GM12878 (cell line): ENCODE results near the gene IGF1R.

Experiments used
- ASH2L ChIP-seq: fragments of 300-600, 200-600 bp; sonication (generic); IDR thresholded peaks from 2 replicates; pipeline ENCODE4 v1.6.1; 2017; ENCODE audit warnings: low read depth, mild to moderate bottlenecking, borderline replicate concordance
- MYC ChIP-seq: IDR thresholded peaks from 2 replicates; pipeline ENCODE4 v1.6.1; 2011; ENCODE audit warnings: mild to moderate bottlenecking, low read length, moderate library complexity, inconsistent platforms; ENCODE audit not compliant: insufficient read depth, insufficient replicate concordance, insufficient read length, severe bottlenecking
- POLR2AphosphoS2 ChIP-seq: IDR thresholded peaks from 2 replicates; pipeline ENCODE4 v1.6.1; 2011; ENCODE audit warnings: low read depth, mild to moderate bottlenecking, low read length, improper control_type of control experiment, moderate library complexity
- SRF ChIP-seq, 2 experiments: IDR thresholded peaks; 2 replicates each; pipeline ENCODE4 v1.6.1; 2011; ENCODE audit warnings: low read depth in 2 of 2, low read length in 2 of 2, mild to moderate bottlenecking in 1 of 2, moderate library complexity in 1 of 2
- TCF3 ChIP-seq: IDR thresholded peaks from 2 replicates; pipeline ENCODE4 v1.6.1; 2012; ENCODE audit warnings: low read depth, mild to moderate bottlenecking, low read length, borderline replicate concordance; ENCODE audit not compliant: insufficient read depth
- TF ChIP-seq, protein P1 (sequence below), 3 experiments: IDR thresholded peaks in 2 of 3; conservative IDR thresholded peaks in 1 of 3; 2 replicates each; pipeline ENCODE4 v1.5.1; 2011; ENCODE audit warnings: low read depth in 3 of 3, low read length in 3 of 3, mild to moderate bottlenecking in 3 of 3, control low read depth in 2 of 3, moderate library complexity in 2 of 3, inconsistent platforms in 1 of 3, mixed read lengths in 1 of 3; ENCODE audit not compliant: control insufficient read depth in 2 of 3, insufficient read depth in 1 of 3; ENCODE audit errors: extremely low read depth in 1 of 3
- TF ChIP-seq, protein P2 (sequence below): fragments of 450-650 bp; IDR thresholded peaks from 2 replicates; pipeline ENCODE4 v1.6.1; 2016; ENCODE audit warnings: mild to moderate bottlenecking

DNA sequence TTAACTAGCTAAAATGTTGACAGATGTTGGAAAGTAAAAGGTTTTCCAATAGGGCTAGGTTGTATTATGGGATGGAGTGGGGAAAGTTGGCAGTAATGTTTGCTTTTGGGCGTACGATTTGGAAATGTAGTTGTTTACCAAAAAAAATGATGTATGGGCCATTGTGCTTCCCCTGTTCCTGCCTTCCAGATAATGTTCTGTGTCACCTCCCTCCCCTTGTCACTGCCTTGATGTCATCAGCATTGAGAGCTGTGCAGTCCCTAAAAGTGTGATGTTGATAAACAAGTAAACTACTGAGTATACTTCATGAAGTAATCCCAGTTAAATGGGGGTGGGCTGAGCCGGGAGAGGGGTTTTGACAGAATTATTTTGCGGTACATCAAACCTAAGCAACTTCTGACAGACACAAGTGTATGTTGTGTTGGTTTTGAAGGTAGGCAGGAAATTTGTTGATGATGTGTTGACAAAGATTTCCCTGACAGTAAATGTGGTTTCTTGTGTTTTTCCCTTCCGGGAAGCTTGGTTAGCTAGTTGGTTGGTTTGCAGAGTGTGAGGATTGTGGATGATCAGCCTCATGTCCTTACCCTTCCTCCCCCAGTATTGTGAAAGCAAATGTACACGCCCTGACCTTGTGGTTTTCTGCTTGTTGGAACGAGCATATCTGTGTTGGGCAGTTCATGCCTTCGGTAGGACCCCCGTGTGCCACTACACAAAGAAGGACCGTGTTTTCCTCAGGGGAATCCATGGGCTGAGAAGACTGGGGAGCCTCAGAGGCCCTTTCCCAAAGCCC is 271.9 kb downstream of the IGF1R start:
- TF ChIP-seq TCF3 (no peak), SRF (IDR thresholded peaks at IDR 0.05; ENCODE audit: low read depth in 2 of 2, low read length in 2 of 2) (no peak), POLR2AphosphoS2 (no peak), ASH2L (no peak), MYC (no peak)
- TF ChIP-seq, protein P1, sequence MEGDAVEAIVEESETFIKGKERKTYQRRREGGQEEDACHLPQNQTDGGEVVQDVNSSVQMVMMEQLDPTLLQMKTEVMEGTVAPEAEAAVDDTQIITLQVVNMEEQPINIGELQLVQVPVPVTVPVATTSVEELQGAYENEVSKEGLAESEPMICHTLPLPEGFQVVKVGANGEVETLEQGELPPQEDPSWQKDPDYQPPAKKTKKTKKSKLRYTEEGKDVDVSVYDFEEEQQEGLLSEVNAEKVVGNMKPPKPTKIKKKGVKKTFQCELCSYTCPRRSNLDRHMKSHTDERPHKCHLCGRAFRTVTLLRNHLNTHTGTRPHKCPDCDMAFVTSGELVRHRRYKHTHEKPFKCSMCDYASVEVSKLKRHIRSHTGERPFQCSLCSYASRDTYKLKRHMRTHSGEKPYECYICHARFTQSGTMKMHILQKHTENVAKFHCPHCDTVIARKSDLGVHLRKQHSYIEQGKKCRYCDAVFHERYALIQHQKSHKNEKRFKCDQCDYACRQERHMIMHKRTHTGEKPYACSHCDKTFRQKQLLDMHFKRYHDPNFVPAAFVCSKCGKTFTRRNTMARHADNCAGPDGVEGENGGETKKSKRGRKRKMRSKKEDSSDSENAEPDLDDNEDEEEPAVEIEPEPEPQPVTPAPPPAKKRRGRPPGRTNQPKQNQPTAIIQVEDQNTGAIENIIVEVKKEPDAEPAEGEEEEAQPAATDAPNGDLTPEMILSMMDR (IDR thresholded peaks at IDR 0.05 in 2 of 3, conservative IDR thresholded peaks at IDR 0.05 in 1 of 3; ENCODE audit: control insufficient read depth in 2 of 3, extremely low read depth in 1 of 3, insufficient read depth in 1 of 3, low read depth in 3 of 3, low read length in 3 of 3) = no peak
- TF ChIP-seq, protein P2, sequence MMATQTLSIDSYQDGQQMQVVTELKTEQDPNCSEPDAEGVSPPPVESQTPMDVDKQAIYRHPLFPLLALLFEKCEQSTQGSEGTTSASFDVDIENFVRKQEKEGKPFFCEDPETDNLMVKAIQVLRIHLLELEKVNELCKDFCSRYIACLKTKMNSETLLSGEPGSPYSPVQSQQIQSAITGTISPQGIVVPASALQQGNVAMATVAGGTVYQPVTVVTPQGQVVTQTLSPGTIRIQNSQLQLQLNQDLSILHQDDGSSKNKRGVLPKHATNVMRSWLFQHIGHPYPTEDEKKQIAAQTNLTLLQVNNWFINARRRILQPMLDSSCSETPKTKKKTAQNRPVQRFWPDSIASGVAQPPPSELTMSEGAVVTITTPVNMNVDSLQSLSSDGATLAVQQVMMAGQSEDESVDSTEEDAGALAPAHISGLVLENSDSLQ = no peak
